ENCODE measurements around the gene KLHL41.

Gene KLHL41

GRCh38 chr2:169509298-169509885 lies at the start of gene KLHL41:
Gene KLHL41 (plus strand): TSS chr2:169509702. CDS start chr2:169509779, 77 bp downstream.
- DNase-seq = peak; percentile 64

DNA sequence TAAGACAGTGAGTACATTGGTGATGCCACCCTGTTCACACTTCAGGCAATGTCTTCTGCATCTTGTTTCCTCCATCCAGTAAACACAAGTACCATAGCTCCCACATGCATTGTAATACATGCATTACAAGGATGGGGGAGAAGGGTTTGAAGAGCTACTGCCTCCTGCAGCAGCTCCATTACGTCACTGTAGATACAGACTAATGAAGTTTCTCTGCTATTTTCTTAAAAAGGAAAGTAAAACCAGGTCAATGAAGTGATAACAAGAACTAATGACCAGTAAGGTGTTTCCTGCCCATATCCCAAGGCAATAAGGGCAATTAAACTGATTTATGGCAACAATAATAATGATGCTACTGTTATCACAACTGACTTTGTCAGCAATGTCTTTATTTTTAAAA lies 48.4 kb upstream of the KLHL41 start:
- DNase-seq = no peak

DNA sequence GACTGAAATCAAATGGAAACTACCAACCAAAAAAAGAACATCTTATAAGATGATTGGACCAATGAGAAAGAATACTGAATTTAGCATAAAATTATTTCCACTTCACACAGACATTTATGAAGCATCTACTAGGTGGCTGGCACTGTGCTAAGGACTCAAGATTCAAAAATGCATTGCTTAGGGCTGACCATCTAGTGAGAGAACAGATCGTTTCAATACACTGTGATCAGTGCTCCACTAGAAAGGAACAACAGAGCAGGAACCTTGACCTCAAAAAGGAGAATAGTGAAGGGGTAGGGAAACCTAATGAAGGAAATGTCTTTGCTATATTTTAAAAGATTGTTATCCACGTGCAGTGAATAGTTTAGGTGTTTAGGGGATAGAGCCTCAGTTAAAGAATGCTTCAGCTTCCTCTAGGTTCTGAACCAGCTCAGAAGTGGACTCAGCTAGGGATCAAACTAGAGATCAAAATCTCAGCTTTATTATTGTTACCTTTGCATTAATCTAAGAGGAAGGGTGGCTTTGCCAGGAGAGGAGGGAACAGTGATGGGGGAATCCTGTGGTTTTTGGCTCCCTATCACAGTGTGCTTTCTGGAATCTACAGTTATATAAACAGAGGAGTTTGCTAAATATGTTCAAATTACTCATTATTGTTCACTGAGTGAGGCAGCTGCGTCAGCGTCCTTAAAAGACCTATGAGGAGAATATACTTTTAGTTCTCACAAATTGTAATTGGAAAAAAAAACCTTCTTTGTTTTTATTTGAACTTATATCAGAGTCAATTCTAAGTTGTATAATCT lies 46.4 kb upstream of the KLHL41 start:
- peak; percentile 60 for DNase-seq

DNA sequence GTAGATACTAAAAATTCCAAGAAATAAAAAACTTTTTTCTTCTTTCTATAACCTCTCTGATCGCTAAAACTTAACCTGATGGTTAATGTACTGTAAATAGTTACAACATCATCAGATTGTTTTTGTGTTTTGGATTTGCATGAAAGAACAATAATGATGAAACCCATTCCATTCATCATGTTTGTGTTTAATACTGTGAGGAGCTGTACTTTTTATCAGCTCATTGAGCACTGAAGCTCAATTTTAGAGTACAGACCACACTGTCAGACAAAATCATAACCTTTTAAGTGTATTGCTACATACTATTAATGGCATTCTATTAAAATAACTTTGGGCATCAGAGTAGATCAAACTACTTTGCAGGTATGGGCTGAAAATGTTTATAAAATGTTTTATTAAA lies 45.0 kb upstream of the KLHL41 start:
- DNase-seq = peak; percentile 1

DNA sequence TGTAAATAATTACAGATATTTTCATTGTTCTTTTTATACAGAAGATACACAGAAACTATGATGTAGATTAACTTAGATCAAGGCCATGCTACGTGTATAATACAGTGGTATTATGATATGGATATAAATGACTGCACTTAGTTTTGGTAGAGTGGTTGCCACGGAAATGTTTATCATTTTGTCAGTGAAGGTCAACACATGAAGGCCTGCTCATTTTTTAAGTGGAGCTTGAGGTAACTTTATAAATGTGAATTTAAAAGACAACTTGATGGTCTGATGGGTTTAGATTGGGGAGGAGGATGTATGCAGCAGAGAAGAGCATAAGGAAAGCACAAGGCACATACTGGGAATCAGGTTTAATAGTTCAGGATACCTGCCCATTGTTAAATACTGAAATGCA lies 44.6 kb upstream of the KLHL41 start:
- DNase-seq = peak; percentile 44

DNA sequence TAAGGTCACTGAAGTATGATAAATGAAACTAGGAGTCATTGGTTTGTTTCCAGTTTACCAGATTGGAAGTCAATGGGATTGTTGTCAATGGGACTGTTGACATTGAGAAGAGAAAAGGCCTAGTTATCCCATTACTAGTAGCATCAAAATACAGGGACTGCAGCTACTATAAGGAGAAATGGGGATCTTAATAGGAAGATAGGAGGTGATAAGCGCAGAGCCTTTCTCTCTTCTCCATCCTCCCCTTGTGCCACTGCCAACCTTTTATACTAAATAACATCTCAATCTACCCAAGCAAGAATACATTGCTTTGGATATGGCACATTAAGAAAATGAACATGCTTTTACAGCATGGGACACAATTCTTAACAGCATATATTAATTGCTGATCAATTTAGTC lies 40.7 kb upstream of the KLHL41 start:
- DNase-seq = no peak

DNA sequence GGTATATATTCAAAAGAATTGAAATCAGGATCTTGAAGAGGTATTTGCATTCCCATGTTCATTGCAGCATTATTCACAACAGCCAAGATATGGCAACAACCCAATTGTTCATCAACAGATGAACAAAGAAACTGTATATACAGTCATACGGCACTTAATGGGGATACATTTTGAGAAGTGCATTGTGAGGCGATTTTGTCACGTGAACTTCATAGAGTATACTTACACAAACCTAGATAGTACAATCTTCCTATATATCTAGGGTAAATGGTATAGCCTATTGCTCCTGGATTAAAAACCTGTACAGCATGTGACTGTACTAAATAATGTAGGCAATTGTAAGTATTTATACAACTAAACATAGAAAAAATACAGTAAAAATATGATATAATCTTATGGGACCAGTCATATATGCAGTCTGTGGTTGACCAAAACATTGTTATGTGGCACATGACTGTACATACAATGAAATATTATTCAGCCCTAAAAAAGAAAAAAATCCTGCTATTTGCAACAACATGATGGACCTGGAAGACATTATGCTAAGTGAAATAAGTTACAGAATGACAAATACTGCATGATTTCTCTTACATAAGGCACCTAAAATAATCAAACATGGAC lies 39.4 kb upstream of the KLHL41 start:
- no peak for DNase-seq

- DNase-seq = no peak
Measured at GRCh38 chr2:169472249-169472648, 37.3 kb upstream of the KLHL41 start.

DNA sequence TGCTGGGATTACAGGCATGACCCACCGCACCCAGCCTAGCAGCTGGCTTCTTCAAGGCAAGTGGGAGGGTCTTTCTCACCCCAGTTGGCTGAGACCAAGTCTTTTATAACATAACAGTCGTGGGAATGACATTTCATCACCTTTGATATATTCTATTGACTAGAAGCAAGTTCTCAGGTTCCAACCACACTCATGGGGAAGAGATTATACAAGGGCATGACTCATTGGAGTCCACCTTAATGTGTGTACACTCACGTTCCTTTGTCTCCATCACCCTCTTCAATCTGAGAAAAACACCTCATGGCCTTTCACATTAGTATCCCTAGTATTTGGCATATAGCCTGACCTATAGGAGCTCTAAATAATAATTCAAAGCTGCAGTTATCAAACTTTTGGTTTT lies 33.0 kb upstream of the KLHL41 start:
- DNase-seq = peak; percentile 20

DNA sequence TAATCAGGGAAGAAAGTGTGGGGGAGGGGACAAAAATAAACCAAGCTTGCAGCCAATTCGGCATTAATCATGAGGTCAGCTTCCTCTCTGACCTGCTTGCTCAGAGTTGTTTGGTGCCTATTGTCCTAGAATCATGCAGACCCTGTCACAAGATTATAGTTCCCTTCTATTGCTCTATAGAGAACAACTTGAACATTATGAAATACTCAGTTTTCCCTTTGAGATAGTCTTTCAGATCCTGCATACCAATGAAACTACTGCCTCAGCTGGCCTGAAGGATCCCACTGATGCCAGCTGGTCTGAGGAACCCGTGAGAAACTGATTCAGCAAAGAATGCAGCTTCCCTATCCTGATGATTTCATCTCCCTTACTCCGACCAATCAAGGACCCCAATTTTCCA lies 31.2 kb upstream of the KLHL41 start:
- no peak for DNase-seq

DNA sequence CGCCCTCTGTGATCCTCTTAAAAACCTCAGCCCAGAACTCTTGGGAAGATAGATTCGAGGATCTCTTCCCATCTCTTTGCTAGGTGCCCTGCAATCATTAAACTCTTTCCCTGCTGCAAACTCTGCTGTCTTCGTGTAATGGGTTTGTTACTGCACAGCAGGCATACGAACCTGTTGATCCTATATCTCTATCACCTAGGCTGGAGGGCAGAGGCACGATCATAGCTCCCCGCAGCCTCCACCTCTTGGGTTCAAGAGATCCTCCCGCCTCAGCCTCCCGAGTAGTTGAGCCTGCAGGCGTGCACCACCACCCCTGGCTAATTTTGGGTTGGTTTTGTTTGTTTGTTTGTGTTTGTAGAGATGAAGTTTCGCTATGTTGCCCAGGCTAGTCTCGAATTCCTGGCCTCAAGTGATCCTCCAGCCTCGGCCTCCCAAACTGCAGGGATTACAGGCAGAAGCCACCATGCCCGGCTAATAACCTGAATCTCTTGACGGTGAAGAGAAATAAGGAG lies 30.7 kb upstream of the KLHL41 start:
- DNase-seq = no peak

DNA sequence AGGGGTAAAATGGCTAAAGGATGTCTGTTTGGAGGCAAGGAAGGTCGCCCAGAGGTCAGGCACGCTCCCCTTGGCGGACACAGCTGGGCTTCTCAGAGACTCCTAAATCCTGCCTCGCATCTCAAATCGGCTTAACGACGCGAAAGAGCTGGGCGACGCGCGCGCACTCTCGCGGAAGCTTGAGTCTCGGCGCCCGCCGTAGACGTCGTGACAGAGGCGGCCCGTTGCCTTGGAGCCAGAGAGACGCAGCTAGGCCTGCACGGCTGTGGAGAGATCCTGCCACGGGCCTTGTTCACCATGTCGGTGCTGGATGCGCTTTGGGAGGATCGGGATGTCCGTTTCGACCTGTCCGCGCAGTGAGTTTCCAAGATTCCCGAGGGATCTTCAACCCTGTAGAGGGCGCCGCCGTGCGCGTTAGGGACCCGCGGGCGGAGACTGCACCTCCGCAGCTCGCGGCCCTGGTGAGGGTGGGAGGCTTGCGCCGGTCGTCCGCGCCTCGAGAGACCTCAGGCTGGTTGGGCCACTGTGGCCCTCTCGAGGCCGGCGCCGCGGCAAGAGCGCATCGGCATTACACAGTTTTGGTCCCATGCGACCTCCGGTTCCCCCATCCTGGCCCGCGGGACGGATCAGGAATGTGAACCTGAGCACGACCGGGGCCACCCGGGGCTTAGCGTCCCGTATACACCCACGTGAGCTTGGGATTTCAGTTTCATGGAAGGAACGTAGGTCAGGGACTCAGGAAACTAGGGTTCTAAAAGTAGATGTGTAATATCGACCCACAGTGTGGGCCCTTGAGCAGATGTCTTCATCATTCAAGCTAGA lies 30.0 kb upstream of the KLHL41 start, which contains the start of gene BBS5:
Gene BBS5 (plus strand): TSS at position 238 of the 822 bp plus-strand sequence. CDS start 60 bp downstream, at position 298.
- peak; percentile 87 for DNase-seq

DNA sequence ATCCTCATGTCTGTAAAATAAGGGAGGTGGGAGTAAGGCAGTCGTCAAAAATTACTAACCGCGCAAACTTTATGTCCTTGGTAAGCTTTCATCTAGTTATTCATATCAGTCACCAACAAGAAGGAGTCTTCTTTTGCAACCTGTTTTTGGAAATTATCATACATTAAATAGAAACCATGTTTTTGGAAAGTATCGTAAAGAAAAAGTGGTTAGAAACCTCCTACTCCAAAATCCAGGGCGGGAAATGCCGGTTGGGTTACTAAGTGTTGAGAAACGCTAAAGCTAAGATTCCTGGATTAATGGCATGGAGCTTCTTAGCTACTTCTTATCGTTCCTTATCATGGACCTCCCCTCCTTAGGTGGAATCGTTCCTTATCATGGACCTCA lies 29.4 kb upstream of the KLHL41 start:
- DNase-seq = no peak

- DNase-seq = no peak
Measured at GRCh38 chr2:169485650-169486138, 23.8 kb upstream of the KLHL41 start.

DNA sequence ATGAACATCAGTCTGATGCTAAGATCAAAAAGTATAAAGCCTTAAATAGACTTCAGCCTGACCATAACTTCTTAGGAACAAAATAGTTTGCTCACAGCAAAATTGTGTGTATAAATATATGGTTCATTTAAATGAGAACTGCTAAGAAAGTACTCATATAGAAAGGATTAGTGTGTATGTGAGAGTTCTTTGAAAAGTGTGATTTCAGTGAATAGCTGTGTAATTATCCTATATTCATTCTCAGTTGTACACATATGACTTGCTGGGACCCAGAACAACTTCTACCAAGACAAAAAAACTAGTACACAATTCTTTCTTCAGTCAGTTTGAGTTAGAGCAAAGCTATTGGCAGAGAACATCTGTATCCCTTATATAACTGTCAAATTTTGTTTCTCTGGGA lies 23.0 kb upstream of the KLHL41 start:
- no peak for DNase-seq

GRCh38 chr2:169490834-169491233 lies 18.7 kb upstream of the KLHL41 start:
- no peak for DNase-seq

- DNase-seq = no peak
Measured at GRCh38 chr2:169491378-169491777, 18.1 kb upstream of the KLHL41 start.

- DNase-seq = no peak
Measured at GRCh38 chr2:169493360-169493759, 16.1 kb upstream of the KLHL41 start.

GRCh38 chr2:169495310-169495928 lies 14.1 kb upstream of the KLHL41 start:
- DNase-seq = no peak

GRCh38 chr2:169504651-169505050 lies 4.9 kb upstream of the KLHL41 start:
- DNase-seq = no peak

- DNase-seq = peak; percentile 84
Measured at GRCh38 chr2:169507698-169508097, 1.8 kb upstream of the KLHL41 start.

DNA sequence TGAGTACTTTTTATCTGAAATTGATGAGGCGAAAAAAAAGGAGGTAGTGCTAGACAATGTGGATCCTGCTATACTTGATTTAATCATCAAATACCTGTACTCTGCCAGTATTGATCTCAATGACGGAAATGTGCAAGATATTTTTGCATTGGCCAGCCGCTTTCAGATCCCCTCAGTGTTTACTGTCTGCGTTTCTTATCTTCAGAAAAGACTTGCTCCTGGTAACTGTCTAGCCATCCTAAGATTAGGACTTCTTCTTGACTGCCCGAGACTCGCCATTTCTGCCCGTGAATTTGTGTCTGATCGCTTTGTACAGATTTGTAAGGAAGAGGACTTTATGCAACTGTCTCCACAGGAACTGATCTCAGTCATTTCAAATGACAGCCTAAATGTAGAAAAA lies 453 bp downstream of the KLHL41 start:
- DNase-seq = no peak
